Activated naive CD4-positive, alpha-beta T cell treated with anti-CD3 and anti-CD28 coated beads for 36 hours (primary cell): Measurements from ENCODE around the gene VAV2. TPM values are rescaled to one million over a fixed set of nuclear protein-coding genes. Genes with fewer than 3 reads are reported as not detected.

Experiments
- CTCF ChIA-PET: fragments of 350-600 bp; sonication (Branson Sonifier 250); formaldehyde crosslinking; loops from one replicate; lab custom pipeline; 2021; ENCODE audit warnings: antibody characterized with exemption; lab: Charles Lee
- DNase-seq: peaks from one replicate; pipeline ENCODE4 v3.0.0-alpha.2; 2020
- H3K27ac Mint-ChIP-seq: one replicate; pipeline ENCODE4 v1.8.0; 2021; ENCODE audit warnings: mild to moderate bottlenecking, mixed read lengths
- H3K27me3 Mint-ChIP-seq: one replicate; pipeline ENCODE4 v1.8.0; 2021; ENCODE audit warnings: low read depth, mixed read lengths
- H3K36me3 Mint-ChIP-seq: one replicate; pipeline ENCODE4 v1.8.0; 2021; ENCODE audit warnings: low read depth, mixed read lengths
- H3K4me1 Mint-ChIP-seq: one replicate; pipeline ENCODE4 v1.8.0; 2021; ENCODE audit warnings: low read depth, mixed read lengths
- H3K4me3 Mint-ChIP-seq: one replicate; pipeline ENCODE4 v1.8.0; 2021; ENCODE audit warnings: mild to moderate bottlenecking, moderate library complexity, mixed read lengths
- H3K9me3 Mint-ChIP-seq: one replicate; pipeline ENCODE4 v1.8.0; 2021; ENCODE audit warnings: mixed read lengths
- intact Hi-C: fragments of 100-400 bp; cut with micrococcal nuclease; formaldehyde crosslinking; loops from one replicate; pipeline ENCODE4 v1.15.1; 2023
- total RNA-seq, 2 experiments: library from RNA; stranded (reverse); gene quantifications; one replicate each; pipeline ENCODE4 v1.2.3, GENCODE V29; 2021

The VAV2 gene
- total RNA-seq, 2 experiments from 2014 or later = 3.4 to 3.8 TPM

DNA sequence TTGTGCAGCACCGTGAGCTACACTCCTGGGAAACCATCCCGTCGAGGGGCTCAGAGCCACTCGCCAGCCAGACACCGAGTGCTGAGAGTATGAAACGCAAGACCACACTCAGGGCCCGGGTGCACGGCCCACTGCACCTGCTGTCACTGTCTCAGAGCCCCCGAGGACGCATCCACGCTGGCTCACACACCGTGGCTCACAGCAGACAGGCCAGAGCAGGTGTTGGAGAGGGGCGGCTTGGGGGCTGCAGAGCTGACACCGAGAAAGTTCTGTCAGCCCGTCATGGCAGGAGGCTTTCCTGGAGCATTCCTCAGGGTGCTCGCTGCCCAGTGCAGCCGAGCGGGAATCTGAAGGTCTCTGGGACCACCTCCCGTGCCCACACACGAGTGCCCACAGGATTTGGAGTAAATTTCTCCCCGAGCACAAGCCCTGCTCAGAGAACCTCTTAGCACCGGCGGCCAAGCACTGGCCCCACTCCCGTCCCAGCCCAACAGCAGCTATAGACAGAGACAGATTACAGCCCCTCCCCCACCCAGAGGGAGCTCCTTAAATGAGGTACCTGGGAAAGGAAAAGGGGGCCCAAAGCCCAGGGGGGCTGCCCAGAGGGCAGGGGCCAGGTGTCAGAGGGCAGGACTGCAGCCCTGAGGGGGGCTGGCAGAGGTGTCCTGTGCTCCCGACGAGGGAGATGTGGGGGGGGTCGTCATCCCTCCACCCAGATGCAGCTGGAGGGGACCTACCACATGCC, 197.9 kb downstream of the VAV2 start:
- DNase-seq = no peak
- intact Hi-C loops = no loop called here
- CTCF ChIA-PET = interaction anchor here (0.6 to 6.8 kb wide), 6 partner anchors 9 to 201 kb away, joined by 3 to 61 read pairs (median 3); no protein-coding TSS in a partner anchor
- Mint-ChIP-seq H3K36me3 (no peaks in the 10 kb centered on the region), H3K4me1 (peaks cover 2% of the 10 kb centered on the region), H3K4me3 (no peak overlapping the region), H3K9me3 (no peaks in the 10 kb centered on the region), H3K27me3 (peaks cover 2% of the 10 kb centered on the region), H3K27ac (no peak overlapping the region)

GRCh38 chr9:133793471-133793870, 198.7 kb downstream of the VAV2 start:
- Mint-ChIP-seq H3K4me3 (no peak overlapping the region), H3K27ac (no peak overlapping the region), H3K36me3 (no peaks in the 10 kb centered on the region), H3K9me3 (no peaks in the 10 kb centered on the region), H3K27me3 (peaks cover 2% of the 10 kb centered on the region), H3K4me1 (peaks cover 2% of the 10 kb centered on the region)
- no peak for DNase-seq
- CTCF ChIA-PET = interaction anchor here (0.6 to 6.8 kb wide), 5 partner anchors 9 to 202 kb away, joined by 3 to 61 read pairs (median 3); no protein-coding TSS in a partner anchor
- intact Hi-C loops = loop anchor here (1.0 kb wide), 1 partner anchor 201 kb away; no protein-coding TSS in a partner anchor

DNA sequence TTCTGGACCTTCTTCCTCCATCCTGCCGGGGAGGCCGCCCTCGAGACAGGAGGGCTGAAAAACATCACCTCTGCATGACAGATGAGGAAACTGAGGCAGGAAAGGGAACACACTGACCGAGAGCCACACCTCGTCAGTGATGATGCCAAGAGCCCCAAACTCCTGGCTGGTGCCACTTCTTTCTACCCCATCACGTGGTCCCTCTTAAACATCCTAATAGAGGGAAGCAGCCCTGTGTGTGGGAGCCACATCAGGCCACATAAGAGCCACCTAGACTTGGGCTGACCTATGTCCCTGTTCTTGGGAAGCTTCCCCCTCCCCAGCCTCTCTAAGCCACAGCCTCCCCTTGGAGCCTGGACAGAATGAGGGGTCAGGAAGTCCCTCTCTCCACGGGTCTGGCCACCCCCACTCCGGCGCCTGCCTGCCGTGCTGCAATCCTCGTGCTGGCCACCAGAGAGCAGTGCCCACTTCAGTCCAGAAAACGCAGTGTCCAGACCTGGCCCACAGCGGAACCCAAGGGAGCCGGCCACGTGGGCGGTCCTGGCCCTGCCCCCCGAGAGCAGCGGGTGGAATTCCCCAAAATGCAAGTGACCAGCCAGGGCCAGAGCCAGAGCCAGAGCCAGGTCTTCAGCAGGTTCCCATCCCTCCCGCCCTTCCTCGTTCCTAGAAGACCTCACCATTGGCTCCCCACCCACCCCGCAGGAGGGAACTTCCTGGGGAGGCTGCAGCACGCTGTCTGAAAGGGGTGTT, 199.2 kb downstream of the VAV2 start:
- CTCF ChIA-PET = interaction anchor here (0.6 to 6.8 kb wide), 3 partner anchors 11 to 202 kb away, joined by 3 to 61 read pairs (median 10); no protein-coding TSS in a partner anchor
- DNase-seq = peak; percentile 63
- Mint-ChIP-seq H3K4me3 (no peak overlapping the region), H3K4me1 (peaks cover 2% of the 10 kb centered on the region), H3K27ac (no peak overlapping the region), H3K9me3 (no peaks in the 10 kb centered on the region), H3K36me3 (no peaks in the 10 kb centered on the region), H3K27me3 (peaks cover 2% of the 10 kb centered on the region)
- intact Hi-C loops = loop anchor here (1.0 kb wide), 1 partner anchor 201 kb away; no protein-coding TSS in a partner anchor

DNA sequence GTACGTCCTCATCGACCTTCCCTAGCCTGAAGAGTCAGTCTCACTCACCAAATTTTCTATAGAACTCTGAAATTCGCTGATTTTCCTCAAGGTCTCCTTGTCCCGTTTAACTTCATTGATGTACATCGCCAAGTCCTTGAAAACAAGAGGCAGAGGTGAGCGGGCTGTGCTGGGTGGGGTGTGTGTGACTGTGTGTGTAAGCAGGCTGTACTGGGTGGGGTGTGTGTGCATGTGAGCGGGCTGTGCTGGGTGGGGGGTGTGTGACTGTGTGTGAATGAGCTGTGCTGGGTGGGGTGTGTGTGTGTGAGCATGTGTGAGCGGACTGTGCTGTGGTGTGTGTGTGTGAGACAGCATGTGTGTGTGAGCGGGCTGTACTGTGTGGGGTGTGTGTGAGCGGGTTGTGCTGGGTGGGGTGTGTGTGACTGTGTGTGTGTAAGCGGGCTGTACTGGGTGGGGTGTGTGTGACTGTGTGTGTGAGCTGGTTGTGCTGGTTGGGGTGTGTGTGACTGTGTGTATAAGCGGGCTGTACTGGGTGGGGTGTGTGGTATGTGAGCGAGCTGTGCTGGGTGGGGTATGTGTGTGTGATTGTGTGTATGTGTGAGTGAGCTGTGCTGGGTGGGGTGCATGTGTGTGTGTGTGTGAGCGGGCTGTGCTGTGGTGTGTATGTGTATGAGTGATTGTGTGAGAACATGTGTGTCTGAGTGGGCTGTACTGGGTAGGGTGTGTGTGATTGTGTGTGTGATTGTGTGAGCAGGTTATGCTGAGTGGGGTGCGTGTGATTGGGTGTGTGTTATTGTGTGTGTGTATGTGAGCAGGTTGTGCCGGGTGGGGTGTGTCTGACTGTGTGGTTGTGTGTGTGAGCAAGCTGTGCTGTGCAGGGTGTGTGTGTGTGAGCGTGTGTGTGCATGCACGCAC, 200.1 kb downstream of the VAV2 start:
- Mint-ChIP-seq H3K4me1 (peaks cover 2% of the 10 kb centered on the region), H3K36me3 (no peaks in the 10 kb centered on the region), H3K27me3 (peaks cover 2% of the 10 kb centered on the region), H3K27ac (no peak overlapping the region), H3K4me3 (no peak overlapping the region), H3K9me3 (no peaks in the 10 kb centered on the region)
- DNase-seq = no peak
- CTCF ChIA-PET = interaction anchor here (0.6 to 6.8 kb wide), 3 partner anchors 10 to 203 kb away, joined by 3 to 61 read pairs (median 10); no protein-coding TSS in a partner anchor
- intact Hi-C loops = no loop called here

- intact Hi-C loops = no loop called here
- Mint-ChIP-seq H3K4me3 (no peak overlapping the region), H3K27me3 (peaks cover 2% of the 10 kb centered on the region), H3K27ac (no peak overlapping the region), H3K36me3 (no peaks in the 10 kb centered on the region), H3K4me1 (peaks cover 2% of the 10 kb centered on the region), H3K9me3 (no peaks in the 10 kb centered on the region)
- DNase-seq = no peak
- CTCF ChIA-PET = interaction anchor here (1.3 kb wide), 1 partner anchor 9 kb away, joined by 3 read pairs; no protein-coding TSS in a partner anchor
Observed at GRCh38 chr9:133791069-133791468, 201.1 kb downstream of the VAV2 start.

DNA sequence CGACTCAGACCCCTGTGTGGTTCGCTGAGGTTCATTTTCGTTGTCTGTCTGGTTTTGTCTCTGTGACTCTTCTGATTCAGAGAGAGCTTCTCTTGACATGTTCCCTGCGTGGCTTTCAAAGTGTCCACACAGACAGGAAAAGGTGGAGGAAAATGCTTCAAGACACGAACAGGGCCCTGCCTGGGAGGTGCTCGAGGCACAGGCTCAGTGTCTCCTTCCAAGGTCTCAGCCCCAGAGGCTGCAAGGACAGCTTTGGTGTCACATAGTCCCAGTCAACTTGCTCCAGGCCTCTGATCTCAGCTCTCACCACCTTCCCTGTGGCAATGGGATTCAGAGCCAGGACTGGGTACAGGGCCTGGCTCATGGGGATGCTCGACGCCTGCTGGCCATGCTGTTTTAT, 202.3 kb downstream of the VAV2 start:
- intact Hi-C loops = no loop called here

DNA sequence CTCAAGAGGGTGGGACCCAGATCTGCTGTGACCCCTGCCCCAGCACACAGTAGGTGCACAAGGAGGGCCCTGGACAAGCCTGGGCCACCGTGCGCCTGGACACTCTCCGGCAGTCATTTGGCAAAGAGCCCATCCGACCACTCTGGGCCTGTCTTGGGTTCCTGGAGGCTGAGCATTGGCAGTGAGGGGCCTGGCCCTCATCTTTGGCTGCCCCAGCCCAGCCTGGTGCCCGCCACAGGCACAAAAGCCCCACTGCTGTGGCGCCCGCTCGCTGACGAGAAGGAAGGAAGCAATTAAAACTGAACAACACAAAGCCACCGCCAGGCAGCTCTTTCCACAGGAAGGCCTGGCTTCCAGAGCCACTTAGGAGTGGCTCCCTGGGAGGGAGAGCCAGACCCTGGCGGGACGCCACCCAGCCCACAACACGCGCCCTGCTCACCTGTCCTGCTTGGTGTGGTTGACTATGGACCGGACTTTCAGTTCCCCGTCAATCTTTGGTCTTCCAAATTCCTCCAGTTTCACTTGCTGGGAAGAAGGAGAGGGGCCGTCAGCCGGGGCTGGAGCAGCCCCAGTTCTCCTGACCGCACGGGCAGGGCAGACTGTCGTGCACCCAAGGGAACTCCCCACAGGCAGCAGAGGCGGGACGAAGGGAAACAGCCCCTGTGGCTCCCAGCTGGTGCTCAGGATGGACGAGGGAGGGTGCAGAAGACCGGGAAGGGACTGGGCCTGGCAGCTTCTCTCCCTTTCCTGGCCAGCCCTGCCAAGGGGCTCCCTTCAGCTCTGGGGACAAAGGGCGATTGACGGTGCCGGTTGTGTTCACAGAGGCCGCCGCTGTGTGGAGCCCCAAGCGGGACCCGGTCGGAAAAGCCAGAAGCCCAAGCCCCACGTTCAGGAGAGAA, 203.1 kb downstream of the VAV2 start:
- intact Hi-C loops = no loop called here
- Mint-ChIP-seq H3K9me3 (no peaks in the 10 kb centered on the region), H3K27me3 (peaks cover 2% of the 10 kb centered on the region), H3K4me3 (no peak overlapping the region), H3K27ac (no peak overlapping the region), H3K36me3 (no peaks in the 10 kb centered on the region), H3K4me1 (peaks cover 2% of the 10 kb centered on the region)
- CTCF ChIA-PET = interaction anchor here (0.8 to 1.8 kb wide), 2 partner anchors 205 kb away, joined by 3 to 5 read pairs; no protein-coding TSS in a partner anchor
- no peak for DNase-seq

More for the DNA sequence above, 202.3 kb downstream of the VAV2 start:
- Mint-ChIP-seq H3K4me3 (no peak overlapping the region), H3K36me3 (no peaks in the 10 kb centered on the region), H3K4me1 (peaks cover 2% of the 10 kb centered on the region), H3K9me3 (no peaks in the 10 kb centered on the region), H3K27ac (peak overlapping the region; percentile 36), H3K27me3 (peaks cover 2% of the 10 kb centered on the region)
- DNase-seq = no peak
- CTCF ChIA-PET = interaction anchor here (0.8 to 1.3 kb wide), 2 partner anchors 8 to 204 kb away, joined by 3 read pairs; no protein-coding TSS in a partner anchor

GRCh38 chr9:133788045-133788818, 203.9 kb downstream of the VAV2 start:
- H3K27me3 Mint-ChIP-seq = peaks cover 2% of the 10 kb centered on the region

GRCh38 chr9:133787754-133788025, 204.4 kb downstream of the VAV2 start:
- no peak overlapping the region for H3K4me3 Mint-ChIP-seq
- no peaks in the 10 kb centered on the region for H3K9me3 Mint-ChIP-seq
- no peak for DNase-seq
- no peaks in the 10 kb centered on the region for H3K36me3 Mint-ChIP-seq
- CTCF ChIA-PET = interaction anchor here (1.8 kb wide), 1 partner anchor 206 kb away, joined by 5 read pairs; no protein-coding TSS in a partner anchor
- H3K4me1 Mint-ChIP-seq = no peaks in the 10 kb centered on the region
- H3K27ac Mint-ChIP-seq = no peak overlapping the region
- intact Hi-C loops = no loop called here
- peaks cover 2% of the 10 kb centered on the region for H3K27me3 Mint-ChIP-seq

More at GRCh38 chr9:133788045-133788818, 203.9 kb downstream of the VAV2 start:
- H3K27ac Mint-ChIP-seq = no peak overlapping the region
- H3K36me3 Mint-ChIP-seq = no peaks in the 10 kb centered on the region
- H3K4me3 Mint-ChIP-seq = no peak overlapping the region
- intact Hi-C loops = no loop called here
- CTCF ChIA-PET = interaction anchor here (1.8 kb wide), 1 partner anchor 206 kb away, joined by 5 read pairs; no protein-coding TSS in a partner anchor
- H3K4me1 Mint-ChIP-seq = peaks cover 2% of the 10 kb centered on the region
- no peak for DNase-seq
- no peaks in the 10 kb centered on the region for H3K9me3 Mint-ChIP-seq

DNA sequence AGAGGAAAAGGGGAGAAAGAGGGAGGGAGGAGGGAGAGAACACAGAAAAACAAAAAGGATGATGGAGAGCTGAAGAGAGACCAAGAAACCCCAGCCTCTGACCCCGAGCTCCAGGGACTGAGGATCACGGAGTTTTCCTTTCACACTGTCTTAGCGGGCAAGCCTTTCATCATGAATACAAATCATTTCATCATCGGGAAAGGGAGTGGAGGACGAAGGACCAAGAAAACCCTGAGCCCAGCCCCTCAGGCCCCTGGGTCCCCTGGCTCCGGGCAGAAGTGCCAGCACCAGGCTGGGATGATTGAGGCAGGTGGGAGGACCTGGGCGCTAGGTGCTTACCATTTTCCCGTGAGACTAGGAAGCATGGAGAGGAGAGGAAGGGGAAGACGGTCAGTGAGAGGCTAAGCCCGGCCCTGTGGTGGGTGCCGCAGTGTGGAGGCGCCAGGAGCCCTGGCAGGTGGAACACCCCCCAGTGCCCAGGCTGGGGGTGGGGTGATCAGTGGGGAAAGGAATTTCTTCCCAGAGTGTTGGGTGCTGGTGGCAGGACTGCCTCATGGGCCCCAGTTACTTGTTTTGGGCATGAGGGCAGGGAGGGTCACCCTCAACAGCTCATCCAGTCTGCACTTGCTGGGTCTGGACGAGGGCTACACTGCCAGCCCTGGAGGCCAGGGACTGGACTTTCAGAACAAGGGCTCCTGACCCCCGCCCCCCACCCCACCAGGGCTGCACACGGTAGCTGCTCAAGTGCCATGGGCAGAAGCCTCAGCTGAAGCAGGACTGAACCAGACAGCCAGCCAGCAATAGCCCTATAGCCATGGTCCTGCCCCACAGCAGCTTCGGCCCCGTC, 205.0 kb downstream of the VAV2 start:
- Mint-ChIP-seq H3K27me3 (no peaks in the 10 kb centered on the region), H3K27ac (no peak overlapping the region), H3K4me3 (no peak overlapping the region), H3K36me3 (no peaks in the 10 kb centered on the region), H3K4me1 (no peaks in the 10 kb centered on the region), H3K9me3 (no peaks in the 10 kb centered on the region)
- no peak for DNase-seq
- CTCF ChIA-PET = interaction anchor here (1.0 to 1.8 kb wide), 2 partner anchors 47 to 207 kb away, joined by 3 to 5 read pairs; no protein-coding TSS in a partner anchor
- intact Hi-C loops = no loop called here
